ENCODE measurements around the gene MINPP1. TPM values are rescaled to one million over a fixed set of nuclear protein-coding genes. Genes with fewer than 3 reads are reported as not detected.

MINPP1 gene
- total and polyA plus RNA-seq, 8 donors = 5.5 to 11.9 (median 9.8) TPM

DNA sequence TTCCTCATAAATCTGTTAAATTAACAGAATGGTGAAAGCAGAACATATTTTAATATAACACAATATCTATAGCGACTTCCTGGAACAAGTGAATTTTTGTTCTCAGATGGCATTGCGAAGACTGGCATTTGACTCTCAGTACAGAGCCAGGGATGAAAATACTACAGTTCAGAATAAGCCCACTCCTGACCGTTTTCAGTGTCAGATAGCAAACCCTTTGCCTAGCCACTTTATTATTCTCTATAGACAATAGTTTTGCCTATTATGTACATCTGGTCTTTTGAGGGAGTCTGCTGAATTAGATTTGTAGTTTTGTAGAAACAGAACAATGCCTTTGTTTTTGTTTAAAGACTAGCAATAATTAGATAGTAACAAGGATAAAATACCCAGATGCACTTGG, 2.3 kb downstream of the MINPP1 start:
- H3K36me3 ChIP-seq = no peaks in the 10 kb centered on the region
- peaks cover 7 to 32% (median 23%) of the 10 kb centered on the region in 3 donors for H3K4me1 ChIP-seq
- DNase-seq (no peak), ATAC-seq (no peak), FAIRE-seq (no peak)
- TF ChIP-seq, protein P1, sequence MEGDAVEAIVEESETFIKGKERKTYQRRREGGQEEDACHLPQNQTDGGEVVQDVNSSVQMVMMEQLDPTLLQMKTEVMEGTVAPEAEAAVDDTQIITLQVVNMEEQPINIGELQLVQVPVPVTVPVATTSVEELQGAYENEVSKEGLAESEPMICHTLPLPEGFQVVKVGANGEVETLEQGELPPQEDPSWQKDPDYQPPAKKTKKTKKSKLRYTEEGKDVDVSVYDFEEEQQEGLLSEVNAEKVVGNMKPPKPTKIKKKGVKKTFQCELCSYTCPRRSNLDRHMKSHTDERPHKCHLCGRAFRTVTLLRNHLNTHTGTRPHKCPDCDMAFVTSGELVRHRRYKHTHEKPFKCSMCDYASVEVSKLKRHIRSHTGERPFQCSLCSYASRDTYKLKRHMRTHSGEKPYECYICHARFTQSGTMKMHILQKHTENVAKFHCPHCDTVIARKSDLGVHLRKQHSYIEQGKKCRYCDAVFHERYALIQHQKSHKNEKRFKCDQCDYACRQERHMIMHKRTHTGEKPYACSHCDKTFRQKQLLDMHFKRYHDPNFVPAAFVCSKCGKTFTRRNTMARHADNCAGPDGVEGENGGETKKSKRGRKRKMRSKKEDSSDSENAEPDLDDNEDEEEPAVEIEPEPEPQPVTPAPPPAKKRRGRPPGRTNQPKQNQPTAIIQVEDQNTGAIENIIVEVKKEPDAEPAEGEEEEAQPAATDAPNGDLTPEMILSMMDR (IDR thresholded peaks at IDR 0.05) = no peak
- H3K4me3 ChIP-seq = no peak overlapping the region
- H3K27me3 ChIP-seq = no peaks in the 10 kb centered on the region
- intact Hi-C loops (cut with DNase I) = no loop called here
- H3K9me3 ChIP-seq = no peaks in the 10 kb centered on the region
- no peak overlapping the region for H3K27ac ChIP-seq
- 80 to 81% methylated on average over 3 of the region's 3 CpGs for WGBS, 2 donors

GRCh38 chr10:87507879-87508483, 3.3 kb downstream of the MINPP1 start:
- intact Hi-C loops (cut with DNase I) = no loop called here
- H3K4me3 ChIP-seq = no peak overlapping the region
- 75 to 80% methylated on average over 5 of the region's 5 CpGs for WGBS, 2 donors

GRCh38 chr10:87508837-87509236, 4.1 kb downstream of the MINPP1 start:
- WGBS, 2 donors = 91 to 97% methylated on average over 1 of the region's 1 CpG
- no peak overlapping the region for H3K27ac ChIP-seq
- no peaks in the 10 kb centered on the region for H3K9me3 ChIP-seq
- DNase-seq (no peak), ATAC-seq (no peak), FAIRE-seq (no peak)
- no peaks in the 10 kb centered on the region for H3K27me3 ChIP-seq
- H3K36me3 ChIP-seq = no peaks in the 10 kb centered on the region
- peaks cover 7 to 30% (median 23%) of the 10 kb centered on the region in 3 donors for H3K4me1 ChIP-seq
- intact Hi-C loops (cut with DNase I) = no loop called here
- TF ChIP-seq, protein P1 (IDR thresholded peaks at IDR 0.05) = no peak
- no peak overlapping the region for H3K4me3 ChIP-seq

More at GRCh38 chr10:87507879-87508483, 3.3 kb downstream of the MINPP1 start:
- TF ChIP-seq, protein P1 (IDR thresholded peaks at IDR 0.05) = no peak
- ATAC-seq (no peak), DNase-seq (no peak), FAIRE-seq (no peak)
- no peaks in the 10 kb centered on the region for H3K9me3 ChIP-seq
- no peaks in the 10 kb centered on the region for H3K36me3 ChIP-seq
- peaks cover 7 to 32% (median 23%) of the 10 kb centered on the region in 3 donors for H3K4me1 ChIP-seq
- no peak overlapping the region for H3K27ac ChIP-seq
- H3K27me3 ChIP-seq = no peaks in the 10 kb centered on the region

GRCh38 chr10:87510025-87510424, 5.3 kb downstream of the MINPP1 start:
- Histone ChIP-seq H3K27me3 (no peaks in the 10 kb centered on the region), H3K36me3 (no peaks in the 10 kb centered on the region), H3K9me3 (no peaks in the 10 kb centered on the region), H3K4me1 (peaks cover 7 to 26% (median 23%) of the 10 kb centered on the region in 3 donors), H3K27ac (no peak overlapping the region), H3K4me3 (no peak overlapping the region)
- FAIRE-seq (no peak), ATAC-seq (no peak), DNase-seq (no peak)
- 90% methylated on average over 3 of the region's 3 CpGs for WGBS, 2 donors
- TF ChIP-seq, protein P1 (IDR thresholded peaks at IDR 0.05) = no peak
- intact Hi-C loops (cut with DNase I) = no loop called here

- FAIRE-seq (no peak), DNase-seq (no peak), ATAC-seq (no peak)
- peaks cover under 1 to 20% (median 18%) of the 10 kb centered on the region in 3 donors for H3K4me1 ChIP-seq
- TF ChIP-seq, protein P1 (IDR thresholded peaks at IDR 0.05) = no peak
- H3K9me3 ChIP-seq = no peaks in the 10 kb centered on the region
- WGBS, 2 donors = 91 to 94% methylated on average over 3 of the region's 3 CpGs
- no peak overlapping the region for H3K4me3 ChIP-seq
- intact Hi-C loops (cut with DNase I) = no loop called here
- H3K27me3 ChIP-seq = no peaks in the 10 kb centered on the region
- no peaks in the 10 kb centered on the region for H3K36me3 ChIP-seq
- no peak overlapping the region for H3K27ac ChIP-seq
Observed at GRCh38 chr10:87511526-87511925, 6.8 kb downstream of the MINPP1 start.

Data from pancreas (tissue), 10 donors.